Right renal pelvis (tissue), 4 donors: ENCODE results near the gene CD83. TPM values are rescaled to one million over a fixed set of nuclear protein-coding genes. Genes with fewer than 3 reads are reported as not detected.
A peak's percentile ranks its signal among the peaks of the same experiment; 100 is the strongest.
"Not testable (repeated sequence)": the region's sequence is repeated elsewhere in the genome, so short reads cannot be mapped to it uniquely, and the experiment has no call there.

ENCODE experiments used
- DNase-seq, 4 donors: peaks; one replicate each; pipeline ENCODE4 v3.0.0-alpha.2; 2013; ENCODE audit warnings: low read depth in 4 of 4, low spot score in 3 of 4, missing footprints in 1 of 4
- polyA plus RNA-seq, 4 donors: library from polyadenylated mRNA; unstranded; fragments of 120-200 nt; gene quantifications; one replicate each; pipeline ENCODE4 v1.2.1, GENCODE V29; 2013; ENCODE audit not compliant: insufficient read length in 4 of 4

CD83 gene
- polyA plus RNA-seq, 4 donors = 10.3 to 16.6 (median 13.2) TPM

- peak in 1 of 4 donors; percentile 40 for DNase-seq
Measured at GRCh38 chr6:14146506-14147096, 29.0 kb downstream of the CD83 start.

GRCh38 chr6:14147891-14148290 lies 30.3 kb downstream of the CD83 start:
- no peak for DNase-seq

- DNase-seq = no peak
Measured at GRCh38 chr6:14148471-14148870, 30.9 kb downstream of the CD83 start.

GRCh38 chr6:14149053-14149738 lies 31.6 kb downstream of the CD83 start:
- DNase-seq = no peak

GRCh38 chr6:14149739-14150130 lies 32.2 kb downstream of the CD83 start:
- no peak for DNase-seq

- DNase-seq = not testable (repeated sequence)
Measured at GRCh38 chr6:14151300-14151699, 33.7 kb downstream of the CD83 start.

- no peak for DNase-seq
Measured at GRCh38 chr6:14151773-14152172, 34.2 kb downstream of the CD83 start.

GRCh38 chr6:14153228-14153627 lies 35.7 kb downstream of the CD83 start:
- DNase-seq = no peak

- DNase-seq = no peak
Measured at GRCh38 chr6:14159090-14159489, 41.5 kb downstream of the CD83 start.

- DNase-seq = no peak
Measured at GRCh38 chr6:14162826-14163225, 45.3 kb downstream of the CD83 start.

- no peak for DNase-seq
Measured at GRCh38 chr6:14165091-14165490, 47.5 kb downstream of the CD83 start.

- no peak for DNase-seq
Measured at GRCh38 chr6:14166839-14167238, 49.3 kb downstream of the CD83 start.

- no peak for DNase-seq
Measured at GRCh38 chr6:14170128-14170527, 52.6 kb downstream of the CD83 start.

- no peak for DNase-seq
Measured at GRCh38 chr6:14172562-14172961, 55.0 kb downstream of the CD83 start.

- DNase-seq = no peak
Measured at GRCh38 chr6:14174226-14174625, 56.7 kb downstream of the CD83 start.

GRCh38 chr6:14174996-14175395 lies 57.4 kb downstream of the CD83 start:
- no peak for DNase-seq

GRCh38 chr6:14176429-14176828 lies 58.9 kb downstream of the CD83 start:
- no peak for DNase-seq

GRCh38 chr6:14177413-14178082 lies 60.0 kb downstream of the CD83 start:
- no peak for DNase-seq

GRCh38 chr6:14178083-14178445 lies 60.5 kb downstream of the CD83 start:
- DNase-seq = no peak

- no peak for DNase-seq
Measured at GRCh38 chr6:14180609-14181008, 63.0 kb downstream of the CD83 start.

GRCh38 chr6:14182916-14183315 lies 65.3 kb downstream of the CD83 start:
- DNase-seq = no peak
